ENCODE measurements around the gene RRP15. TPM values are rescaled to one million over a fixed set of nuclear protein-coding genes. Genes with fewer than 3 reads are reported as not detected.
A peak's percentile ranks its signal among the peaks of the same experiment; 100 is the strongest.

RRP15 gene
- total RNA-seq, 1 donor from 2014 or later, result 28.4 TPM

DNA sequence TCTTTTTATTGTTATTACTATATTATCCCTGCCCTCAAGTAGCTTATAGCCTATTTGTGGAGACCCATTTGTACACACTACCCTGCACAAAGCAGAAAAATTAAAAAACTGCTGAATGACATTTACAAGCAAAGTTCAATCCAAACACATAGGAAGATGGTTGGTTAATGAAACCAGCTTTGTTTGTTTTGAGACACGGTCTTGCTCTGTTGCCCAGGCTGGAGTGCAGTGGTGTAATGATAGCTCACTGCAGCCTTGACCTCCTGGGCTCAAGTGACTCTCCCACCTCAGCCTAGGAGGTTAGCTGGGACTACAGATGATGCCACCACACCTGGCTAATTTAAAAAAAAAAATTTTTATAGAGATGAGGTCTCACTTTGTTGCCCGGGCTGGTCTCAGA lies 91.6 kb downstream of the RRP15 start:
- Histone ChIP-seq H3K4me2 (ENCODE audit: low read length) (peak overlapping the region; percentile 77), H3K4me3 (ENCODE audit: insufficient read depth, low read depth, low read length) (peak overlapping the region; percentile 32)

GRCh38 chr1:218377143-218377660 lies 92.1 kb downstream of the RRP15 start:
- Mint-ChIP-seq H3K4me3 (ENCODE audit: unreplicated experiment) (peak overlapping the region; percentile 74), H3K9me3 (ENCODE audit: unreplicated experiment) (no peaks in the 10 kb centered on the region), H3K4me1 (ENCODE audit: low read depth, unreplicated experiment) (peaks cover 86% of the 10 kb centered on the region), H3K27me3 (ENCODE audit: low read depth, unreplicated experiment) (no peaks in the 10 kb centered on the region), H3K36me3 (ENCODE audit: low read depth, unreplicated experiment) (peaks cover 5% of the 10 kb centered on the region), H3K27ac (ENCODE audit: unreplicated experiment) (peak overlapping the region; percentile 98)
- Histone ChIP-seq H3K27ac (ENCODE audit: low read depth, low read length) (peak overlapping the region; percentile 87), H3K9ac (ENCODE audit: low read length) (peak overlapping the region; percentile 77), H2AFZ (ENCODE audit: low read depth, low read length) (no peak overlapping the region), H3K4me2 (ENCODE audit: low read length) (peak overlapping the region; percentile 77), H3K9me3 (ENCODE audit: insufficient read depth, low read depth, low read length) (no peaks in the 10 kb centered on the region), H3K4me1 (ENCODE audit: insufficient read depth, low read length) (peaks cover 63% of the 10 kb centered on the region), H3K27me3 (ENCODE audit: insufficient read depth, low read length) (no peaks in the 10 kb centered on the region), H3K36me3 (ENCODE audit: insufficient read depth, low read length) (peaks cover 7% of the 10 kb centered on the region), H3K4me3 (ENCODE audit: insufficient read depth, low read depth, low read length) (peak overlapping the region; percentile 32), H4K20me1 (ENCODE audit: insufficient read depth, low read length) (peaks cover 26% of the 10 kb centered on the region), H3K79me2 (ENCODE audit: insufficient read depth, low read length) (peaks cover 86% of the 10 kb centered on the region)
- peak; percentile 99 for DNase-seq (ENCODE audit: low read depth)
- TF ChIP-seq CTCF (IDR thresholded peaks at IDR 0.05; ENCODE audit: insufficient read depth, low read depth, low read length) (no peak), EZH2 (IDR thresholded peaks at IDR 0.05; ENCODE audit: insufficient read depth, low read length) (no peak)
- peak; percentile 99 for FAIRE-seq

More for the DNA sequence above, 91.6 kb downstream of the RRP15 start:
- Histone ChIP-seq H3K27me3 (ENCODE audit: insufficient read depth, low read length) (no peaks in the 10 kb centered on the region), H2AFZ (ENCODE audit: low read depth, low read length) (no peak overlapping the region), H3K9me3 (ENCODE audit: insufficient read depth, low read depth, low read length) (no peaks in the 10 kb centered on the region), H3K36me3 (ENCODE audit: insufficient read depth, low read length) (peaks cover 5% of the 10 kb centered on the region), H3K79me2 (ENCODE audit: insufficient read depth, low read length) (peaks cover 86% of the 10 kb centered on the region), H4K20me1 (ENCODE audit: insufficient read depth, low read length) (peaks cover 27% of the 10 kb centered on the region), H3K4me1 (ENCODE audit: insufficient read depth, low read length) (peaks cover 67% of the 10 kb centered on the region), H3K9ac (ENCODE audit: low read length) (peak overlapping the region; percentile 77), H3K27ac (ENCODE audit: low read depth, low read length) (peak overlapping the region; percentile 87)
- H3K36me3 Mint-ChIP-seq (ENCODE audit: low read depth, unreplicated experiment), result peaks cover 7% of the 10 kb centered on the region
- peak overlapping the region; percentile 98 for H3K27ac Mint-ChIP-seq (ENCODE audit: unreplicated experiment)
- H3K4me3 Mint-ChIP-seq (ENCODE audit: unreplicated experiment), result peak overlapping the region; percentile 34
- no peaks in the 10 kb centered on the region for H3K9me3 Mint-ChIP-seq (ENCODE audit: unreplicated experiment)
- H3K4me1 Mint-ChIP-seq (ENCODE audit: low read depth, unreplicated experiment), result peaks cover 86% of the 10 kb centered on the region
- FAIRE-seq, result no peak
- TF ChIP-seq EZH2 (IDR thresholded peaks at IDR 0.05; ENCODE audit: insufficient read depth, low read length) (no peak), CTCF (IDR thresholded peaks at IDR 0.05; ENCODE audit: insufficient read depth, low read depth, low read length) (no peak)
- DNase-seq (ENCODE audit: low read depth), result no peak
- H3K27me3 Mint-ChIP-seq (ENCODE audit: low read depth, unreplicated experiment), result no peaks in the 10 kb centered on the region
